ENCODE results near the gene SH2B3. TPM values are rescaled to one million over a fixed set of nuclear protein-coding genes. Genes with fewer than 3 reads are reported as not detected.

SH2B3 gene
- total and polyA plus RNA-seq, 2 of the 13 experiments (the other 11 are each of a cell fraction or from before 2014, with no cell fraction given), result 6.8 to 6.9 TPM

GRCh38 chr12:111368788-111369495 lies 36.8 kb upstream of the SH2B3 start, which contains the start of gene PHETA1:
TSS of gene PHETA1 (minus strand) at chr12:111369095. CDS start at chr12:111363427, 5,668 bp downstream.
- Histone ChIP-seq H3K4me2 (ENCODE audit: low read depth, low read length) (peak within 1 kb of the TSS; percentile 79), H3K36me3 (replicated peaks in 1 of 2; ENCODE audit: control insufficient read depth in 1 of 2, insufficient read depth in 2 of 2, low read length in 2 of 2) (peaks cover 7 to 23% of the 10 kb centered on the region in 2 experiments), H3K27ac (ENCODE audit: extremely low read length, insufficient read depth, low read length) (peak within 1 kb of the TSS; percentile 72), H3K9ac (ENCODE audit: insufficient read depth, low read depth, low read length) (peak within 1 kb of the TSS; percentile 89), H3K79me2 (ENCODE audit: insufficient read depth, low read length) (peaks cover 24% of the 10 kb centered on the region), H3K4me1 (ENCODE audit: insufficient read depth, low read length) (peaks cover 37% of the 10 kb centered on the region), H4K20me1 (ENCODE audit: insufficient read depth, low read length) (peaks cover 22% of the 10 kb centered on the region), H3K4me3 (replicated peaks in 1 of 3; ENCODE audit: insufficient read depth in 1 of 3, low read depth in 2 of 3, low read length in 3 of 3) (peak within 1 kb of the TSS; percentile 84 to 97 (median 95)), H3K9me3 (ENCODE audit: low read length) (no peaks in the 10 kb centered on the region), H3K27me3 (ENCODE audit: control insufficient read depth in 1 of 2, insufficient read depth in 2 of 2, low read length in 2 of 2) (no peaks in the 10 kb centered on the region), H2AFZ (ENCODE audit: low read length) (peak within 1 kb of the TSS; percentile 50)
- peak; percentile 86 for ATAC-seq
- peak; percentile 82 for DNase-seq (ENCODE audit: low spot score)
- intact Hi-C loops (cut with micrococcal nuclease; ENCODE audit: unreplicated experiment), result no loop called here
- peak; percentile 53 for FAIRE-seq
- no TSS peak for BruUV-seq (replicated peaks)
- WGBS (ENCODE audit: low lambda C conversion rate), result 0% methylated on average over 8 of the region's 72 CpGs
- in situ Hi-C loops (cut with HindIII; ENCODE audit: extremely low pct_ligation_motif_present, low pct_unique_long_range_greater_than_20kb), result no loop called here
- ChIA-PET POLR2A (interaction anchor here (1.5 to 2.9 kb wide), 3 partner anchors 9 to 35 kb away, joined by 3 to 15 read pairs (median 5); no protein-coding TSS in a partner anchor), CTCF (ENCODE audit: low intra/inter-chr PET ratio, low total read pairs) (interaction anchor here (0.9 kb wide), 1 partner anchor 28 kb away, joined by 4 read pairs; no protein-coding TSS in a partner anchor)
- TF ChIP-seq, protein P1, sequence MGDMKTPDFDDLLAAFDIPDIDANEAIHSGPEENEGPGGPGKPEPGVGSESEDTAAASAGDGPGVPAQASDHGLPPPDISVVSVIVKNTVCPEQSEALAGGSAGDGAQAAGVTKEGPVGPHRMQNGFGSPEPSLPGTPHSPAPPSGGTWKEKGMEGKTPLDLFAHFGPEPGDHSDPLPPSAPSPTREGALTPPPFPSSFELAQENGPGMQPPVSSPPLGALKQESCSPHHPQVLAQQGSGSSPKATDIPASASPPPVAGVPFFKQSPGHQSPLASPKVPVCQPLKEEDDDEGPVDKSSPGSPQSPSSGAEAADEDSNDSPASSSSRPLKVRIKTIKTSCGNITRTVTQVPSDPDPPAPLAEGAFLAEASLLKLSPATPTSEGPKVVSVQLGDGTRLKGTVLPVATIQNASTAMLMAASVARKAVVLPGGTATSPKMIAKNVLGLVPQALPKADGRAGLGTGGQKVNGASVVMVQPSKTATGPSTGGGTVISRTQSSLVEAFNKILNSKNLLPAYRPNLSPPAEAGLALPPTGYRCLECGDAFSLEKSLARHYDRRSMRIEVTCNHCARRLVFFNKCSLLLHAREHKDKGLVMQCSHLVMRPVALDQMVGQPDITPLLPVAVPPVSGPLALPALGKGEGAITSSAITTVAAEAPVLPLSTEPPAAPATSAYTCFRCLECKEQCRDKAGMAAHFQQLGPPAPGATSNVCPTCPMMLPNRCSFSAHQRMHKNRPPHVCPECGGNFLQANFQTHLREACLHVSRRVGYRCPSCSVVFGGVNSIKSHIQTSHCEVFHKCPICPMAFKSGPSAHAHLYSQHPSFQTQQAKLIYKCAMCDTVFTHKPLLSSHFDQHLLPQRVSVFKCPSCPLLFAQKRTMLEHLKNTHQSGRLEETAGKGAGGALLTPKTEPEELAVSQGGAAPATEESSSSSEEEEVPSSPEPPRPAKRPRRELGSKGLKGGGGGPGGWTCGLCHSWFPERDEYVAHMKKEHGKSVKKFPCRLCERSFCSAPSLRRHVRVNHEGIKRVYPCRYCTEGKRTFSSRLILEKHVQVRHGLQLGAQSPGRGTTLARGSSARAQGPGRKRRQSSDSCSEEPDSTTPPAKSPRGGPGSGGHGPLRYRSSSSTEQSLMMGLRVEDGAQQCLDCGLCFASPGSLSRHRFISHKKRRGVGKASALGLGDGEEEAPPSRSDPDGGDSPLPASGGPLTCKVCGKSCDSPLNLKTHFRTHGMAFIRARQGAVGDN (CRISPR knock-in tag; IDR thresholded peaks at IDR 0.05), result peak; percentile 91
- TF ChIP-seq FOXC1 (CRISPR knock-in tag; IDR thresholded peaks at IDR 0.05; ENCODE audit: borderline replicate concordance) (no peak), ZNF207 (IDR thresholded peaks at IDR 0.05; ENCODE audit: borderline replicate concordance) (no peak), ZNF776 (CRISPR knock-in tag; IDR thresholded peaks at IDR 0.05) (no peak; the same call in 1 of the 2 replicates), ZNF557 (CRISPR knock-in tag; IDR thresholded peaks at IDR 0.05) (peak; percentile 35; the same call in 1 of the 2 replicates), CHCHD3 (CRISPR knock-in tag; IDR thresholded peaks at IDR 0.05) (peak; percentile 78; the same call in 1 of the 2 replicates), DMAP1 (CRISPR knock-in tag; IDR thresholded peaks at IDR 0.05) (no peak), GFI1 (CRISPR knock-in tag; IDR thresholded peaks at IDR 0.05; ENCODE audit: borderline replicate concordance) (0 out of 2 replicates have a peak, but pooled peaks have one; percentile 16), AGO2 (optimal IDR thresholded peaks at IDR 0.05; ENCODE audit: low read depth, low read length) (peak; percentile 67), ZNF816 (CRISPR knock-in tag; IDR thresholded peaks at IDR 0.05; ENCODE audit: borderline replicate concordance) (no peak; the same call in 1 of the 2 replicates), CHD4 (IDR thresholded peaks at IDR 0.05; ENCODE audit: borderline replicate concordance, low read length) (no peak), MXI1 (IDR thresholded peaks at IDR 0.05; ENCODE audit: borderline replicate concordance, low read depth, low read length) (peak; percentile 58; the same call in 1 of the 3 replicates), ZNF605 (CRISPR knock-in tag; IDR thresholded peaks at IDR 0.05) (peak; percentile 39; the same call in 1 of the 2 replicates)
- TF ChIP-seq, protein P2, sequence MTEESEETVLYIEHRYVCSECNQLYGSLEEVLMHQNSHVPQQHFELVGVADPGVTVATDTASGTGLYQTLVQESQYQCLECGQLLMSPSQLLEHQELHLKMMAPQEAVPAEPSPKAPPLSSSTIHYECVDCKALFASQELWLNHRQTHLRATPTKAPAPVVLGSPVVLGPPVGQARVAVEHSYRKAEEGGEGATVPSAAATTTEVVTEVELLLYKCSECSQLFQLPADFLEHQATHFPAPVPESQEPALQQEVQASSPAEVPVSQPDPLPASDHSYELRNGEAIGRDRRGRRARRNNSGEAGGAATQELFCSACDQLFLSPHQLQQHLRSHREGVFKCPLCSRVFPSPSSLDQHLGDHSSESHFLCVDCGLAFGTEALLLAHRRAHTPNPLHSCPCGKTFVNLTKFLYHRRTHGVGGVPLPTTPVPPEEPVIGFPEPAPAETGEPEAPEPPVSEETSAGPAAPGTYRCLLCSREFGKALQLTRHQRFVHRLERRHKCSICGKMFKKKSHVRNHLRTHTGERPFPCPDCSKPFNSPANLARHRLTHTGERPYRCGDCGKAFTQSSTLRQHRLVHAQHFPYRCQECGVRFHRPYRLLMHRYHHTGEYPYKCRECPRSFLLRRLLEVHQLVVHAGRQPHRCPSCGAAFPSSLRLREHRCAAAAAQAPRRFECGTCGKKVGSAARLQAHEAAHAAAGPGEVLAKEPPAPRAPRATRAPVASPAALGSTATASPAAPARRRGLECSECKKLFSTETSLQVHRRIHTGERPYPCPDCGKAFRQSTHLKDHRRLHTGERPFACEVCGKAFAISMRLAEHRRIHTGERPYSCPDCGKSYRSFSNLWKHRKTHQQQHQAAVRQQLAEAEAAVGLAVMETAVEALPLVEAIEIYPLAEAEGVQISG (CRISPR knock-in tag; IDR thresholded peaks at IDR 0.05), result peak; percentile 57
- TF ChIP-seq, protein P3, sequence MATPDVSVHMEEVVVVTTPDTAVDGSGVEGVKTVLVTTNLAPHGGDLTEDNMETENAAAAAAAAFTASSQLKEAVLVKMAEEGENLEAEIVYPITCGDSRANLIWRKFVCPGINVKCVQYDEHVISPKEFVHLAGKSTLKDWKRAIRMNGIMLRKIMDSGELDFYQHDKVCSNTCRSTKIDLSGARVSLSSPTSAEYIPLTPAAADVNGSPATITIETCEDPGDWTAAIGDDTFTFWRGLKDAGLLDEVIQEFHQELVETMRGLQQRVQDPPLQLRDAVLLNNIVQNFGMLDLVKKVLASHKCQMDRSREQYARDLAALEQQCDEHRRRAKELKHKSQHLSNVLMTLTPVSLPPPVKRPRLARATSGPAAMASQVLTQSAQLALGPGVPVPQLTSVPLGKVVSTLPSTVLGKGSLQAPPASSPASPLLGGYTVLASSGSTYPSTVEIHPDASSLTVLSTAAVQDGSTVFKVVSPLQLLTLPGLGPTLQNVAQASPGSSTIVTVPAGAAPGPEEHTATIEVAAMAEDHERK (CRISPR knock-in tag; IDR thresholded peaks at IDR 0.05; ENCODE audit: low read depth), result no peak

Measured in HepG2 (cell line).